ENCODE measurements around the gene MYO1D. TPM values are rescaled to one million over a fixed set of nuclear protein-coding genes. Genes with fewer than 3 reads are reported as not detected.

The MYO1D gene
- total and polyA plus RNA-seq, 2 donors (not counting 3 experiments of a cell fraction or from before 2014, with no cell fraction given) = 37.8 to 85.5 TPM

DNA sequence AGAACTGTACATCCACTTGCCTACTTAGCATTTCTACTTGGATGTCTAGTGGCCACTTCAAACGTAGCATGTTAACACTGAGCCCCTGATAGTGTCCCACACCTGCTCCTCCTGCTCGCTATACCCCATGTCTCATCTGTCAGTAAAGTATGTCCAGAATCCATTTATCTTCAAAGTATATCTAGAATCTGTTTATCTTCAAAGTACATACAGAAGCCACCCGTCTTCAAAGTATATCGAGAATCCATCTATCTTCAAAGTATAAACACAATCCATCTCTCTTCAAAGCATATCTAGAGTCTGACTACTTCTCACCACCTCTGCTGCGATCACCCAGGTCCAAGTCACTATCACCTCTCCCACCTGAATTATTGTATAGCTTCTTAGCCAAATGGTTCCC is 43.8 kb downstream of the MYO1D start:
- Histone ChIP-seq H3K9me3 (replicated peaks; ENCODE audit: control insufficient read depth, insufficient read depth, low read length) (no peaks in the 10 kb centered on the region), H2AFZ (ENCODE audit: low read depth, low read length) (no peak overlapping the region), H3K4me3 (replicated peaks in 1 of 3; ENCODE audit: insufficient read depth in 1 of 3, low read depth in 1 of 3, low read length in 3 of 3) (no peak overlapping the region), H3K4me1 (ENCODE audit: control insufficient read depth, extremely low read depth, insufficient read depth, low read length) (peaks cover 7% of the 10 kb centered on the region), H3K79me2 (ENCODE audit: control insufficient read depth, insufficient read depth, low read length) (peaks cover 12% of the 10 kb centered on the region), H3K4me2 (ENCODE audit: insufficient read depth, low read length) (no peak overlapping the region), H3K27me3 (ENCODE audit: control insufficient read depth in 2 of 2, insufficient read depth in 2 of 2, low read length in 2 of 2) (no peaks in the 10 kb centered on the region), H3K9me1 (replicated peaks; ENCODE audit: control insufficient read depth, extremely low read depth, insufficient read depth, low read length) (no peaks in the 10 kb centered on the region), H4K20me1 (replicated peaks; ENCODE audit: control insufficient read depth, extremely low read depth, insufficient read depth, low read length) (peaks cover 4% of the 10 kb centered on the region), H3K36me3 (ENCODE audit: control insufficient read depth in 2 of 2, extremely low read depth in 1 of 2, insufficient read depth in 2 of 2, low read length in 2 of 2) (no peaks in the 10 kb centered on the region), H3K27ac (ENCODE audit: insufficient read depth, low read depth, low read length) (no peak overlapping the region), H3K9ac (replicated peaks; ENCODE audit: extremely low read depth, insufficient read depth, low read length) (no peak overlapping the region)
- FAIRE-seq = no peak
- BruUV-seq (replicated peaks) = no TSS peak
- intact Hi-C loops (cut with micrococcal nuclease) = no loop called here
- DNase-seq (ENCODE audit: low read depth, low spot score) = no peak
- dilution Hi-C loops (cut with MboI; ENCODE audit: extremely low pct_ligation_motif_present, low sequenced_read_pairs) = no loop called here
- no peak for TF ChIP-seq MYC (IDR thresholded peaks at IDR 0.05; ENCODE audit: low read depth, low read length)
- no peak for TF ChIP-seq JUN (IDR thresholded peaks at IDR 0.05; ENCODE audit: borderline replicate concordance, insufficient read depth, insufficient read length, low read depth)
- no peak for TF ChIP-seq FOS (IDR thresholded peaks at IDR 0.05; ENCODE audit: borderline replicate concordance, insufficient read depth, low read length)
- ChIA-PET POLR2A (no interaction called here), CTCF (interaction anchor here (1.2 to 1.4 kb wide), 3 partner anchors 44 to 77 kb away, joined by 3 to 5 read pairs (median 3); no protein-coding TSS in a partner anchor)

DNA sequence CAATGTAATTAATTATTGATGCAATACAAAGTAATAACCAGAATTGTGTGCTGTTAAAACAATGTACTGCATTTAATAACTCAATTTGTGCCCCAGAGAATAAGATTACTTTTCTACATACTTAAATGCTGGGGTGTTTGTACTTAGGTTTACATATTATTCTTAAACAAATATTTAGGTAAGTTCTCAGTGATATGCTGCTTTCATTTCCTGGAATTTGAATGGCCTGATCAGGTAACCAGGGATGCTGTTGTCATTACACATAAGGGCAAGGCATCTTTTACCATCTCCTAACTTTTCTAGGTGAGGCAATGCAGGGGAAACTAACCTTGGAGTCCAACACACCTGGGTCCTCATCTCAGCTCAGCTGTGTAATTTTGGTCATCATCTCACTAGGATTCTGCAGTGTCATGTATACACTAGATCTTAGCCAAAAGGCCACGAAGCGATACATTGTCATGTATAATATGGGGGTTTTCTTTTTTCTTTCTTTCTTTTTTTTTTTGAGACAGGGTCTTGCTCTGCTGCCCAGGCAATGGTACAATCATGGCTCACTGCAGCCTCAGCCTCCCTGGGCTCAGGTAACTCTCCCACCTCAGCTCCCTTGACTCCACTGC is 45.2 kb downstream of the MYO1D start:
- peaks cover 12% of the 10 kb centered on the region for H3K79me2 ChIP-seq (ENCODE audit: control insufficient read depth, insufficient read depth, low read length)
- no peak overlapping the region for H3K27ac ChIP-seq (ENCODE audit: insufficient read depth, low read depth, low read length)
- peaks cover 7% of the 10 kb centered on the region for H3K4me1 ChIP-seq (ENCODE audit: control insufficient read depth, extremely low read depth, insufficient read depth, low read length)
- dilution Hi-C loops (cut with MboI; ENCODE audit: extremely low pct_ligation_motif_present, low sequenced_read_pairs) = no loop called here
- peaks cover 4% of the 10 kb centered on the region for H4K20me1 ChIP-seq (replicated peaks; ENCODE audit: control insufficient read depth, extremely low read depth, insufficient read depth, low read length)
- no peak overlapping the region for H2AFZ ChIP-seq (ENCODE audit: low read depth, low read length)
- no peaks in the 10 kb centered on the region for H3K9me3 ChIP-seq (replicated peaks; ENCODE audit: control insufficient read depth, insufficient read depth, low read length)
- no peak overlapping the region for H3K4me2 ChIP-seq (ENCODE audit: insufficient read depth, low read length)
- no peak for DNase-seq (ENCODE audit: low read depth, low spot score)
- POLR2A ChIA-PET = no interaction called here
- H3K27me3 ChIP-seq (ENCODE audit: control insufficient read depth in 2 of 2, insufficient read depth in 2 of 2, low read length in 2 of 2) = no peaks in the 10 kb centered on the region
- no peak for TF ChIP-seq FOS (IDR thresholded peaks at IDR 0.05; ENCODE audit: borderline replicate concordance, insufficient read depth, low read length)
- TF ChIP-seq POLR2AphosphoS5 (IDR thresholded peaks at IDR 0.05; ENCODE audit: insufficient read depth, low read depth, low read length) = no peak
- TF ChIP-seq, protein P1, sequence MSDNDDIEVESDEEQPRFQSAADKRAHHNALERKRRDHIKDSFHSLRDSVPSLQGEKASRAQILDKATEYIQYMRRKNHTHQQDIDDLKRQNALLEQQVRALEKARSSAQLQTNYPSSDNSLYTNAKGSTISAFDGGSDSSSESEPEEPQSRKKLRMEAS (IDR thresholded peaks at IDR 0.05; ENCODE audit: insufficient read depth, insufficient read length) = no peak
- TF ChIP-seq GATA2 (IDR thresholded peaks at IDR 0.05; ENCODE audit: insufficient read depth, insufficient read length, low read depth, low read length) = no peak
- no peak for TF ChIP-seq JUN (IDR thresholded peaks at IDR 0.05; ENCODE audit: borderline replicate concordance, insufficient read depth, insufficient read length, low read depth)
- no peaks in the 10 kb centered on the region for H3K9me1 ChIP-seq (replicated peaks; ENCODE audit: control insufficient read depth, extremely low read depth, insufficient read depth, low read length)
- no TSS peak for BruUV-seq (replicated peaks)
- CTCF ChIA-PET = interaction anchor here (1.4 to 5.4 kb wide), 2 partner anchors 45 to 78 kb away, joined by 3 to 32 read pairs; partner anchors contain the start of gene MYO1D
- no peak overlapping the region for H3K9ac ChIP-seq (replicated peaks; ENCODE audit: extremely low read depth, insufficient read depth, low read length)
- no peak overlapping the region for H3K4me3 ChIP-seq (replicated peaks in 1 of 3; ENCODE audit: insufficient read depth in 1 of 3, low read depth in 1 of 3, low read length in 3 of 3)
- H3K36me3 ChIP-seq (ENCODE audit: control insufficient read depth in 2 of 2, extremely low read depth in 1 of 2, insufficient read depth in 2 of 2, low read length in 2 of 2) = no peaks in the 10 kb centered on the region
- intact Hi-C loops (cut with micrococcal nuclease) = no loop called here
- no peak for FAIRE-seq
